Adrenal gland (tissue), 12 donors: ENCODE data around the gene ARHGAP10. TPM values are rescaled to one million over a fixed set of nuclear protein-coding genes. Genes with fewer than 3 reads are reported as not detected.

ENCODE experiments used
- DNase-seq, 7 donors: peaks; one replicate each; pipeline ENCODE4 v3.0.0-alpha.2; 2019 to 2020
- H3K27ac ChIP-seq, 5 donors: fragments of 200-600 bp; sonication (generic) in 4 of 5; 1 replicate in 3 of 5; 2 replicates in 2 of 5; pipeline versions ENCODE4 v1.5.1 to v1.8.0; 2016 to 2020; ENCODE audit warnings: mild to moderate bottlenecking in 1 of 5
- H3K27me3 ChIP-seq: fragments of 200-600 bp; 2 replicates; pipeline ENCODE4 v1.8.0; 2021
- H3K36me3 ChIP-seq, 2 donors: fragments of 200-600 bp; replicated peaks in 1 of 2; 1 replicate in 1 of 2; 2 replicates in 1 of 2; pipeline versions ENCODE4 v1.5.1 to v1.8.0; 2018 to 2022
- H3K4me1 ChIP-seq, 2 donors: fragments of 200-600 bp; replicated peaks in 1 of 2; 1 replicate in 1 of 2; 2 replicates in 1 of 2; pipeline versions ENCODE4 v1.5.1 to v1.8.0; 2018 to 2021
- H3K4me3 ChIP-seq, 4 donors: fragments of 200-600 bp; sonication (generic) in 3 of 4; one replicate each; pipeline ENCODE4 v1.5.1; 2016 to 2018
- H3K9me3 ChIP-seq, 3 donors: fragments of 200-600 bp; sonication (generic) in 1 of 3; replicated peaks in 1 of 3; 1 replicate in 2 of 3; 2 replicates in 1 of 3; pipeline versions ENCODE4 v1.5.1 to v1.8.0; 2016 to 2021
- CTCF ChIP-seq, 6 experiments: fragments of 450-650 bp in 4 of 6; fragments of 200-600 bp in 2 of 6; sonication (generic) in 1 of 6; IDR thresholded peaks; 1 replicate in 5 of 6; 2 replicates in 1 of 6; pipeline versions ENCODE4 v1.5.1 to v1.8.0; 2016 to 2021; ENCODE audit warnings: antibody characterized with exemption in 6 of 6, mild to moderate bottlenecking in 2 of 6, moderate library complexity in 1 of 6
- POLR2A ChIP-seq, 2 donors: fragments of 450-650 bp; IDR thresholded peaks; one replicate each; pipeline ENCODE4 v1.6.1; 2017; ENCODE audit warnings: antibody characterized with exemption in 2 of 2, mild to moderate bottlenecking in 2 of 2, moderate library complexity in 1 of 2
- WGBS, 4 donors: extraction: QIAGEN DNeasy Blood & Tissue Kit in 2 of 4; methylation state at CpG; one replicate each; pipeline versions ENCODE4 v1.1.5 to v1.1.7; 2013 to 2017; 5-methylcytosine and 5-hydroxymethylcytosine counted together
- intact Hi-C, 2 donors: fragments of 100-400 bp; cut with DNase I; formaldehyde crosslinking; loops; one replicate each; pipeline versions ENCODE4 v1.14.1 to v1.15.0; 2022 to 2023
- polyA plus RNA-seq, 3 donors: library from polyadenylated mRNA; stranded (reverse); fragments of 200-250 nt in 2 of 3; fragments of 350-450 nt in 1 of 3; fragmentation: Illumina TruSeq in 1 of 3; extraction: RNeasy Lipid Tissue Mini Kit (QIAGEN cat#74804) in 1 of 3; gene quantifications; one replicate each; pipeline ENCODE4 v1.2.3, GENCODE V29; 2013 to 2014
- total RNA-seq, 9 donors: library from RNA; depleted of rRNA in 4 of 9; stranded (reverse); fragments of >200 nt in 4 of 9; fragments of 120-200 nt in 1 of 9; fragmentation: NEBNext Ultra II Directional in 1 of 9; extraction: Animal tissue kit (Norgen Biotek cat#: 25700) in 1 of 9; gene quantifications; one replicate each; pipeline versions ENCODE4 v1.1.0 to v1.2.4, GENCODE V29; 2013 to 2023
- donor health status: healthy with polysubstance abuse.
- donor health status: Bipolar disorder and iron deficiency.
- donor health status: DM: yes; HTN: yes; CAD: no.
- donor health status: DM: no; HTN: no; CAD: no.
- donor health status: DM: no; HTN: no; CAD: no.
- donor health status: DM: yes; HTN: yes; CAD: no.

The ARHGAP10 gene
- total and polyA plus RNA-seq, 12 donors = 7.0 to 40.8 (median 22.1) TPM

- 83 to 91% (median 87%) methylated on average over 3 to 4 of the region's 4 CpGs for WGBS, 4 donors
- Histone ChIP-seq H3K9me3 (no peaks in the 10 kb centered on the region), H3K36me3 (no peaks in the 10 kb centered on the region), H3K4me1 (no peaks in the 10 kb centered on the region), H3K27me3 (no peaks in the 10 kb centered on the region), H3K27ac (no peak overlapping the region), H3K4me3 (no peak overlapping the region)
- DNase-seq = no peak
- TF ChIP-seq CTCF (IDR thresholded peaks at IDR 0.05) (no peak), POLR2A (IDR thresholded peaks at IDR 0.05) (no peak)
- intact Hi-C loops = no loop called here
These were observed 319.5 kb downstream of the ARHGAP10 start for GRCh38 chr4:148051403-148051802.

- no peak overlapping the region for H3K4me3 ChIP-seq
- intact Hi-C loops = no loop called here
- H3K9me3 ChIP-seq = no peaks in the 10 kb centered on the region
- no peak for DNase-seq
- H3K36me3 ChIP-seq = no peaks in the 10 kb centered on the region
- H3K27me3 ChIP-seq = no peaks in the 10 kb centered on the region
- peaks cover 0 to 5% of the 10 kb centered on the region in 2 donors for H3K4me1 ChIP-seq
- TF ChIP-seq CTCF (IDR thresholded peaks at IDR 0.05) (no peak), POLR2A (IDR thresholded peaks at IDR 0.05) (no peak)
- H3K27ac ChIP-seq = no peak overlapping the region
These were observed 320.6 kb downstream of the ARHGAP10 start for GRCh38 chr4:148052448-148052847.

GRCh38 chr4:148053298-148054003 lies 321.6 kb downstream of the ARHGAP10 start:
- DNase-seq = no peak
- Histone ChIP-seq H3K9me3 (no peaks in the 10 kb centered on the region), H3K4me1 (peaks cover 0 to 5% of the 10 kb centered on the region in 2 donors), H3K4me3 (no peak overlapping the region), H3K36me3 (no peaks in the 10 kb centered on the region), H3K27ac (no peak overlapping the region), H3K27me3 (no peaks in the 10 kb centered on the region)
- intact Hi-C loops = no loop called here
- WGBS, 4 donors = 92 to 94% (median 93%) methylated on average over 11 of the region's 11 CpGs
- no peak for TF ChIP-seq POLR2A (IDR thresholded peaks at IDR 0.05)
- TF ChIP-seq CTCF (IDR thresholded peaks at IDR 0.05) = no peak

GRCh38 chr4:148054275-148054674 lies 322.4 kb downstream of the ARHGAP10 start:
- WGBS, 4 donors = 57 to 65% (median 65%) methylated on average over 3 of the region's 3 CpGs
- H3K27ac ChIP-seq = no peak overlapping the region
- intact Hi-C loops = no loop called here

More at GRCh38 chr4:148054275-148054674, 322.4 kb downstream of the ARHGAP10 start:
- Histone ChIP-seq H3K4me3 (no peak overlapping the region), H3K4me1 (peaks cover 0 to 5% of the 10 kb centered on the region in 2 donors), H3K36me3 (no peaks in the 10 kb centered on the region), H3K27me3 (no peaks in the 10 kb centered on the region), H3K9me3 (no peaks in the 10 kb centered on the region)
- no peak for DNase-seq
- no peak for TF ChIP-seq POLR2A (IDR thresholded peaks at IDR 0.05)
- TF ChIP-seq CTCF (IDR thresholded peaks at IDR 0.05) = no peak
